ENCODE measurements around the gene NEU1.
A peak's percentile ranks its signal among the peaks of the same experiment; 100 is the strongest.

The NEU1 gene

GRCh38 chr6:31889331-31889972 is 26.8 kb upstream of the NEU1 start:
- no peak for DNase-seq (ENCODE audit: low read depth)
- no peak for TF ChIP-seq CTCF (IDR thresholded peaks at IDR 0.05; ENCODE audit: insufficient read depth, low read depth, low read length, missing control alignments)
- H3K4me3 ChIP-seq (ENCODE audit: low read depth, low read length) = no peak overlapping the region

GRCh38 chr6:31888276-31889258 is 25.9 kb upstream of the NEU1 start:
- peak; percentile 79 for TF ChIP-seq CTCF (IDR thresholded peaks at IDR 0.05; ENCODE audit: insufficient read depth, low read depth, low read length, missing control alignments)
- DNase-seq (ENCODE audit: low read depth) = peak; percentile 38
- no peak overlapping the region for H3K4me3 ChIP-seq (ENCODE audit: low read depth, low read length)

GRCh38 chr6:31887173-31888007 is 24.8 kb upstream of the NEU1 start:
- no peak for TF ChIP-seq CTCF (IDR thresholded peaks at IDR 0.05; ENCODE audit: insufficient read depth, low read depth, low read length, missing control alignments)
- no peak overlapping the region for H3K4me3 ChIP-seq (ENCODE audit: low read depth, low read length)
- no peak for DNase-seq (ENCODE audit: low read depth)

GRCh38 chr6:31886541-31886991 is 23.9 kb upstream of the NEU1 start:
- no peak overlapping the region for H3K4me3 ChIP-seq (ENCODE audit: low read depth, low read length)
- DNase-seq (ENCODE audit: low read depth) = no peak
- TF ChIP-seq CTCF (IDR thresholded peaks at IDR 0.05; ENCODE audit: insufficient read depth, low read depth, low read length, missing control alignments) = no peak

- H3K4me3 ChIP-seq (ENCODE audit: low read depth, low read length) = no peak overlapping the region
- no peak for TF ChIP-seq CTCF (IDR thresholded peaks at IDR 0.05; ENCODE audit: insufficient read depth, low read depth, low read length, missing control alignments)
- DNase-seq (ENCODE audit: low read depth) = no peak
Measured at GRCh38 chr6:31884528-31885035, 22.0 kb upstream of the NEU1 start.

GRCh38 chr6:31883676-31884075 is 21.1 kb upstream of the NEU1 start:
- no peak for DNase-seq (ENCODE audit: low read depth)
- no peak overlapping the region for H3K4me3 ChIP-seq (ENCODE audit: low read depth, low read length)
- TF ChIP-seq CTCF (IDR thresholded peaks at IDR 0.05; ENCODE audit: insufficient read depth, low read depth, low read length, missing control alignments) = no peak

Data from GM12865 (cell line).